Psoas muscle (tissue), 8 donors: ENCODE data around the gene CPSF2. TPM values are rescaled to one million over a fixed set of nuclear protein-coding genes. Genes with fewer than 3 reads are reported as not detected.

Experiments
- ATAC-seq, 4 donors: fragments of 200-7000 bp; cut with Tn5 transposase; one replicate each; pipeline ENCODE4 v1.9.1; 2020; ENCODE audit warnings: moderate library complexity in 3 of 4, mild to moderate bottlenecking in 2 of 4
- DNase-seq, 2 donors: peaks; one replicate each; pipeline ENCODE4 v3.0.0-alpha.2; 2020
- H3K27ac ChIP-seq: fragments of 200-600 bp; one replicate; pipeline ENCODE4 v1.8.0; 2022
- H3K27me3 ChIP-seq, 3 donors: fragments of 200-600 bp in 1 of 3; one replicate each; pipeline versions ENCODE4 v1.6.1 to v1.8.0; 2013 to 2022; ENCODE audit warnings: low read length in 2 of 3, mild to moderate bottlenecking in 2 of 3, moderate library complexity in 1 of 3; ENCODE audit not compliant: insufficient read depth in 3 of 3
- H3K36me3 ChIP-seq, 2 donors: fragments of 200-600 bp in 1 of 2; one replicate each; pipeline versions ENCODE4 v1.6.1 to v1.8.0; 2013 to 2022; ENCODE audit warnings: low read depth in 1 of 2, mild to moderate bottlenecking in 1 of 2, moderate library complexity in 1 of 2; ENCODE audit not compliant: insufficient read depth in 1 of 2
- H3K4me1 ChIP-seq: fragments of 200-600 bp; one replicate; pipeline ENCODE4 v1.8.0; 2022
- H3K4me3 ChIP-seq: fragments of 200-600 bp; one replicate; pipeline ENCODE4 v1.8.0; 2022; ENCODE audit warnings: mild to moderate bottlenecking
- H3K9me3 ChIP-seq: fragments of 200-600 bp; one replicate; pipeline ENCODE4 v1.8.0; 2022
- WGBS, 3 donors: extraction: QIAGEN DNeasy Blood & Tissue Kit; methylation state at CpG; one replicate each; pipeline versions ENCODE4 v1.1.6 to v1.1.7; 2013; 5-methylcytosine and 5-hydroxymethylcytosine counted together
- intact Hi-C, 2 donors: fragments of 100-400 bp; cut with DNase I; formaldehyde crosslinking; loops; one replicate each; pipeline versions ENCODE4 v1.11.0 to v1.14.2; 2022
- polyA plus RNA-seq, 3 donors: library from polyadenylated mRNA; stranded (reverse); fragments of 200-250 nt; gene quantifications; one replicate each; pipeline ENCODE4 v1.2.3, GENCODE V29; 2013
- total RNA-seq, 4 donors: library from RNA; stranded (reverse); fragmentation: NEBNext Ultra II Directional in 2 of 4; extraction: Animal tissue kit (Norgen Biotek cat#: 25700) in 2 of 4; gene quantifications; one replicate each; pipeline versions ENCODE4 v1.2.1 to v1.2.4, GENCODE V29; 2021 to 2023
- TF ChIP-seq, protein P1 (sequence below): fragments of 200-600 bp; IDR thresholded peaks from one replicate; pipeline ENCODE4 v1.8.0; 2022; ENCODE audit warnings: antibody characterized with exemption
- donor health status: healthy with polysubstance abuse.
- donor health status: DM: no; HTN: no; CAD: no; lungs with moderate emphysema.
- donor health status: Bipolar disorder and iron deficiency.
- donor health status: healthy.
- donor health status: DM: yes; HTN: yes; CAD: no.
- donor health status: DM: no; HTN: no; CAD: no.
- donor health status: DM: no; HTN: no; CAD: no.
- donor health status: DM: yes; HTN: yes; CAD: no.

Gene CPSF2
- total and polyA plus RNA-seq, 7 donors, result 12.7 to 69.0 (median 58.1) TPM

GRCh38 chr14:92106143-92106926, 15.4 kb upstream of the CPSF2 start, which contains the start of gene ATXN3:
Gene ATXN3, minus strand, starts transcription at chr14:92106582. Its CDS starts 30 bp downstream, at chr14:92106552.
- DNase-seq, result peak; percentile 98
- peak; percentile 96 to 99 (median 98) for ATAC-seq
- WGBS, 3 donors, result 0 to 1% (median 1%) methylated on average over 39 to 66 of the region's 66 CpGs
- H3K4me1 ChIP-seq, result peaks cover 12% of the 10 kb centered on the region
- no peaks in the 10 kb centered on the region for H3K27me3 ChIP-seq
- TF ChIP-seq, protein P1, sequence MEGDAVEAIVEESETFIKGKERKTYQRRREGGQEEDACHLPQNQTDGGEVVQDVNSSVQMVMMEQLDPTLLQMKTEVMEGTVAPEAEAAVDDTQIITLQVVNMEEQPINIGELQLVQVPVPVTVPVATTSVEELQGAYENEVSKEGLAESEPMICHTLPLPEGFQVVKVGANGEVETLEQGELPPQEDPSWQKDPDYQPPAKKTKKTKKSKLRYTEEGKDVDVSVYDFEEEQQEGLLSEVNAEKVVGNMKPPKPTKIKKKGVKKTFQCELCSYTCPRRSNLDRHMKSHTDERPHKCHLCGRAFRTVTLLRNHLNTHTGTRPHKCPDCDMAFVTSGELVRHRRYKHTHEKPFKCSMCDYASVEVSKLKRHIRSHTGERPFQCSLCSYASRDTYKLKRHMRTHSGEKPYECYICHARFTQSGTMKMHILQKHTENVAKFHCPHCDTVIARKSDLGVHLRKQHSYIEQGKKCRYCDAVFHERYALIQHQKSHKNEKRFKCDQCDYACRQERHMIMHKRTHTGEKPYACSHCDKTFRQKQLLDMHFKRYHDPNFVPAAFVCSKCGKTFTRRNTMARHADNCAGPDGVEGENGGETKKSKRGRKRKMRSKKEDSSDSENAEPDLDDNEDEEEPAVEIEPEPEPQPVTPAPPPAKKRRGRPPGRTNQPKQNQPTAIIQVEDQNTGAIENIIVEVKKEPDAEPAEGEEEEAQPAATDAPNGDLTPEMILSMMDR, result peak; percentile 66
- no peaks in the 10 kb centered on the region for H3K36me3 ChIP-seq
- peak within 1 kb of the TSS; percentile 97 for H3K4me3 ChIP-seq
- no peaks in the 10 kb centered on the region for H3K9me3 ChIP-seq
- intact Hi-C loops, result loop anchor here (2.0 to 5.0 kb wide), 2 partner anchors 64 to 66 kb away; partner anchors contain the start of gene TRIP11 (in 2 of the 2)
- H3K27ac ChIP-seq, result peak within 1 kb of the TSS; percentile 91

GRCh38 chr14:92108345-92109254, 13.2 kb upstream of the CPSF2 start:
- H3K27ac ChIP-seq, result no peak overlapping the region
- ATAC-seq (no peak), DNase-seq (no peak)
- TF ChIP-seq, protein P1, result no peak
- no peaks in the 10 kb centered on the region for H3K36me3 ChIP-seq
- H3K27me3 ChIP-seq, result no peaks in the 10 kb centered on the region
- H3K9me3 ChIP-seq, result no peaks in the 10 kb centered on the region
- intact Hi-C loops, result loop anchor here in 1 of 2 donors (5.0 kb wide), 1 partner anchor 66 kb away; the partner anchor contains the start of gene TRIP11
- 19 to 20% (median 19%) methylated on average over 11 of the region's 11 CpGs for WGBS, 3 donors
- H3K4me1 ChIP-seq, result peaks cover 5% of the 10 kb centered on the region
- peak overlapping the region; percentile 18 for H3K4me3 ChIP-seq

- no peak for ATAC-seq
- H3K27ac ChIP-seq, result no peak overlapping the region
- intact Hi-C loops, result loop anchor here in 1 of 2 donors (5.0 kb wide), 1 partner anchor 67 kb away; the partner anchor contains the start of gene TRIP11
- 68 to 78% (median 72%) methylated on average over 5 of the region's 5 CpGs for WGBS, 3 donors
- no peak for DNase-seq
- peaks cover 0 to 3% of the 10 kb centered on the region in 2 donors for H3K36me3 ChIP-seq
- peaks cover 4% of the 10 kb centered on the region for H3K4me1 ChIP-seq
- TF ChIP-seq, protein P1, result no peak
- no peaks in the 10 kb centered on the region for H3K9me3 ChIP-seq
- H3K27me3 ChIP-seq, result no peaks in the 10 kb centered on the region
- no peak overlapping the region for H3K4me3 ChIP-seq
Measured at GRCh38 chr14:92109490-92109889, 12.3 kb upstream of the CPSF2 start.

DNA sequence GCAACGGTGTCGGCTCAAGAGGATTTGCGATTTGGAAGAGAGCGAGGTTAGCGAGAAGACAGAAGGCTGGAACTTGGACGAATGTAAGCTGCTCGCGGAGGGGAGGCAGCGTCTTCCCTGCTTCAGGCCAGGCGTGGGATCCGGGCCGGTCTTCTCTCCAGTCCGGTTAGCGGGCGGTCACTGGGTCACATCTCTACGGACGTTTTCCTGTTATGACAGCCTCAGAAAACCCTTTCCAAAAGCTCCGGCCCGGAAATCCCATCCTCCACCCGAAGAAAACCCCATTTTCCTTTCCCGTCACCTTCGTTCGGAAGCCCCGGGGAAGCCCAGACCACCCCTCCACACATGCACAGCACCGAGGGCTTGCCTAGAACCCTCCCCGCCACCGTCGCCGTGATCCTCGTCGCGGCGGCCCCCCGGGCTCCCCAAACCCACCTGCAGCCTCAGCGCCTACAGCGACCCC, 531 bp upstream of the CPSF2 start:
- peaks cover 0 to 44% of the 10 kb centered on the region in 2 donors for H3K36me3 ChIP-seq
- peaks cover 45% of the 10 kb centered on the region for H3K4me1 ChIP-seq
- H3K4me3 ChIP-seq, result peak overlapping the region; percentile 88
- no peaks in the 10 kb centered on the region for H3K27me3 ChIP-seq
- peak overlapping the region; percentile 96 for H3K27ac ChIP-seq
- 0 to 1% (median 0%) methylated on average over 36 of the region's 36 CpGs for WGBS, 3 donors
- DNase-seq (peak; percentile 44 to 80), ATAC-seq (peak; percentile 38 to 54 (median 46))
- TF ChIP-seq, protein P1, result no peak
- no peaks in the 10 kb centered on the region for H3K9me3 ChIP-seq
- intact Hi-C loops, result loop anchor here in 1 of 2 donors (5.0 to 10.0 kb wide), 2 partner anchors 336 to 564 kb away; no protein-coding TSS in a partner anchor
